Right lobe of liver (tissue), 4 donors: ENCODE results near the gene ATXN2L.

ENCODE experiments used
- POLR2A ChIP-seq: fragments of 450-650 bp; IDR thresholded peaks from one replicate; pipeline ENCODE4 v1.6.1; 2017; ENCODE audit warnings: antibody characterized with exemption, mild to moderate bottlenecking
- TF ChIP-seq, protein P1 (sequence below), 4 donors: fragments of 200-600 bp in 3 of 4; fragments of 450-650 bp in 1 of 4; IDR thresholded peaks; one replicate each; pipeline versions ENCODE4 v1.5.1 to v1.8.0; 2016 to 2022; ENCODE audit warnings: antibody characterized with exemption in 4 of 4, mild to moderate bottlenecking in 2 of 4
- donor health status: DM: no; HTN: no; CAD: no.
- donor health status: DM: no; HTN: no; CAD: no.
- donor health status: DM: no; HTN: yes; CAD: no.

DNA sequence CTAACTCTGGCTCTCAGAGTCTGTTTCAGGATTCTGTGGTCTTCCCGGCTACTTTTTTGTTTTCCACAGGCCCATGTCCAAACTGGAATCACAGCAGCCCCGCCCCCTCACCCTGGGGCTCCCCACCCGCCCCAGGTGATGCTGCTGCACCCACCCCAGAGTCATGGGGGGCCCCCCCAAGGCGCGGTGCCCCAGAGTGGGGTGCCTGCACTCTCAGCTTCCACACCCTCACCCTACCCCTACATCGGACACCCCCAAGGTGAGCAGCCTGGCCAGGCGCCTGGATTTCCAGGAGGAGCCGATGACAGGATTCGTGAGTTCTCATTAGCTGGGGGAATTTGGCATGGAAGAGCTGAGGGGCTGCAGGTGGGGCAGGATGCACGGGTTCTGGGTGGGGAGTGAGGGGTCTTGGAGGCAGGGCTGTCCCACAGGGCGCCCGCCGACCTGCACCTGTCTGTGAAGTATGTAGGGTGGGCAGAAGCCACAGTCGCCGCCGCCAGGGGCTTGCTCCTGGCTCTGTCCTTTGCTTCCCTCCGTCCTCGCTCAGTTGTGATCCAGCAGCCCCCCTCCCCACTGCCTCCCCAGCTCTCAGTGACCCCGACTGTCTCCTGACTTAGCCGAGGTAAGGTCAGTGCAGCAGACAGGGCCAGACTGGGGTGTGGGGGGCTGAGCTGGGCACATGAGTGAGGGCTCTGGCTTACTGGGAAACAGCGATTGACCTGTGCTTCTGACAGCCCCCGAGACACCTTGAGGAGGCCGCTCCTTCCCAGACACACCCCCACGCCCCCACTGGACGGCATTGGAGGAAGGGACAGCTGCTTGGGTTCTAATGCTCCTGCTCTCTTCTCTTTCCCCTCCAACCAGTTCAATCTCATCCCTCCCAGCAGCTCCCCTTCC, 13.3 kb downstream of the ATXN2L start:
- TF ChIP-seq, protein P1, sequence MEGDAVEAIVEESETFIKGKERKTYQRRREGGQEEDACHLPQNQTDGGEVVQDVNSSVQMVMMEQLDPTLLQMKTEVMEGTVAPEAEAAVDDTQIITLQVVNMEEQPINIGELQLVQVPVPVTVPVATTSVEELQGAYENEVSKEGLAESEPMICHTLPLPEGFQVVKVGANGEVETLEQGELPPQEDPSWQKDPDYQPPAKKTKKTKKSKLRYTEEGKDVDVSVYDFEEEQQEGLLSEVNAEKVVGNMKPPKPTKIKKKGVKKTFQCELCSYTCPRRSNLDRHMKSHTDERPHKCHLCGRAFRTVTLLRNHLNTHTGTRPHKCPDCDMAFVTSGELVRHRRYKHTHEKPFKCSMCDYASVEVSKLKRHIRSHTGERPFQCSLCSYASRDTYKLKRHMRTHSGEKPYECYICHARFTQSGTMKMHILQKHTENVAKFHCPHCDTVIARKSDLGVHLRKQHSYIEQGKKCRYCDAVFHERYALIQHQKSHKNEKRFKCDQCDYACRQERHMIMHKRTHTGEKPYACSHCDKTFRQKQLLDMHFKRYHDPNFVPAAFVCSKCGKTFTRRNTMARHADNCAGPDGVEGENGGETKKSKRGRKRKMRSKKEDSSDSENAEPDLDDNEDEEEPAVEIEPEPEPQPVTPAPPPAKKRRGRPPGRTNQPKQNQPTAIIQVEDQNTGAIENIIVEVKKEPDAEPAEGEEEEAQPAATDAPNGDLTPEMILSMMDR (IDR thresholded peaks at IDR 0.05): no peak
- no peak for TF ChIP-seq POLR2A
